Stimulated activated CD8-positive, alpha-beta memory T cell treated with anti-CD3 and anti-CD28 coated beads, Interleukin-7, amount 100 ng/mL, for 1 hour (primary cell): ENCODE measurements around the gene TRIM3.

ENCODE experiments used
- DNase-seq, 2 donors: peaks; one replicate each; pipeline ENCODE4 v3.0.0-alpha.2; 2020; ENCODE audit warnings: low read depth in 2 of 2

TRIM3 gene

DNA sequence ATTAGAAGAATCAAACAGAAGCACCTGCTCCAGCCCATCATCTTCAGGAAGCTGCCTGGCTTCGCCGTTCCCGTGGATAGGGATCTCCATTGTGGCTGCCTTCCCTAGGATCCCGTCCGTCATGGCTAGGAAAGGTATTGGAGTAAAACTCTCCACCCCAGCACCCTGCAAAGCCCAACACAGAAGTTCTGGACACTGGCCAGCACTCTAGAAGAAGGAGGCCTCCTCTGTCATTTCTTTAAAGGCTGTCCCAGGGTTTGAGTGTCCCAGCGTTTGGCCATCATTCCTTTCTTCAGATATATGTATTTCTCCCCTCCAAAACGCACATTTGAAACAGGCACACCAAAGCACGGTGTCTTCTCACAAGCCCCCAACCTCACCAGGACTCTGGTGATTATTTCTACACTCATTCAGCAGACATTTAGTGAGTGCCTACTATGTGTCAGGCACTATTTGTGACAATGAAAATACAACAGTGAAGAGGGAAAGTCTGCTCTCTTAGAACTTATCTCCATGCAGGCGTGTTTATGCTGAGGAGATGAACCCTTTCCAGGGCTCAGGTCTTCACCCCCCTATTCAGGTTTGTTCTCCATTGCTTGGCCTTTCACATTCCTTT, 6.7 kb upstream of the TRIM3 start:
- no peak for DNase-seq

DNA sequence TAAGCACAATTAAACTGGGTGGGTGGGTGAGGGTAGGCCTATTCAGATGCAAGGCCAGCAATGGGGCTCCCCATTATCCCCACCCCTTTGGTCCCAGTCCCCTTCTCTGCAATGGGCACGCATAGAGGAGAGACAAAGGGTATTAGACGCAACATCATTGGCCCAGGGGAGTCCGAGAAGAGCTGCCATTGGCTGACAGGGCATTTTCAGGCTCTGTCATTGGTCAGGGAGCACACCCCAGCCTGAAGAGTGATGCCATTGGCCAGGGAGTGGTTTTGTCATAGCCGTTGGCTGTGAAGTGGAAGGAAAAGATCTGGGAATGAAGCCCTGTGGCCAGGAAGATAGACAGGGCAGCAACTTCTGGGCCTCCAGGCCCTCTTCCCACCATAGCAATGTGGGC, 2.8 kb upstream of the TRIM3 start:
- no peak for DNase-seq

DNA sequence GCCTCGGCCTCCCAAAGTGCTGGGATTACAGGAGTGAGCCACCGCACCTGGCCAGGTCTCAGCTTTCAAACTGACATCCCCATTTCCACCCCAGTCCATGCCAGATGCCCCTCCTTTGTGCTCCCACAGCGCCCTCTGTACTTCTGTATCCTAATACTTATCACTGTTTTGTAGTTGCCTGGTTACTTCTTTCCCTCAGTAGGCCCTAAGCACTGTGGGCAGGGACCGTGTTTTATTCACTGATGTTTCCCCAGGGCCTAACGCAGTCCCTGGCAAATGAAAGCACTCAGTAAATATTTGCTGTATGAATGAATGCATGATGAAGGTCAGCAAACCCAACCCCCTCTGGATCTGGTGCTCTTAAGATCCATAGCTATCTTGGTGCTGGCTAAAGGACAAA, 2.2 kb upstream of the TRIM3 start:
- DNase-seq = no peak

DNA sequence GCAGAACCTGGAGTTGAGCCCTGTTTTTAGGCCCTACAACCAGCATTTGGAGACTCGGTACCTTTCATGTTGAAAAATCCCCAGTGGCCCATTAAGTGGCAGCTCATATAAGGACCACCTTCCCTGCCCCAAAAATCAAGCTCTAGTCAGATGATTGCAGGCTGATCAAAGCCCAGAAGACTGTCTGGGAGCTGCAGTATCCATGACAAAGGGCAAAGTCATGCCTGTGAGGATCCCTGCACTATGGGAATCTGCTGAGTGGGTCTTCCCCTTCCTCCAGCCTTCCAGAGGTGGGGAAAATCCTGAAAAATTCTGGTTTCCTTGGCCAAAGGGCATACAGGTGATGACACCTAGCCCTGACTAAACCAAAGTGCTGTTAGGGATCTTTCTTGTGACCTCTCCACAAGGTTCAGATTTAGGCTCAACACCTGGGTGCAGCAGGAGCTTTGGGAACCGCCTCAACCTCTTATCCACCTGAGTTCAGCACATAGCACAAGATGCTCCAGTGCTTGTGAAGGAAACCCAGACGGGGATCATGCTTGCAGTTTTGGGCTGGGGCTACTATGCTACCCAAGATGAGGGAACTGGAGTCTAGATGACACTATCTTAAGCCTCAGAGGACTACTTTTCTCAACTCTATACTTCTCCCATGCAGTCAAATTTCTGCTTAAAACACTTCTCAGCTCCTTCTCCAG, 1.2 kb upstream of the TRIM3 start:
- no peak for DNase-seq

DNA sequence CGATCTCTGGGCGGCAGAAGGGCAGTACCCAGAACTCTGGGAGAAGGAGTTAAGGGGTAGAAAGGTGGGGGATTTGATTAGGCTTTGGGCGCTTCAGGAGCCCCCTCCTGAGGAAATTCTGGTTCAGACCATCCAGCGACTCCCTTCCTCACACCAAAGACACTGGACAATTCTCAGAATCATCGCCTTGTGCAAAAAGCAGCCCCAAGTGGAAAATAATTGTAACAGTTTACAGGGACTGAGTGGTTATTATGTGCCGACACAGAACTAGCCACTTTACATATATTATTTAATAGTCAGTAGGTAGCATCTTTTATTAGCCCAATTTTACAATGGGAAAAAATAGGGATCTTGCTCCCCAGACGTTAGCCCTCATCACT, 662 bp upstream of the TRIM3 start:
- DNase-seq = no peak

DNA sequence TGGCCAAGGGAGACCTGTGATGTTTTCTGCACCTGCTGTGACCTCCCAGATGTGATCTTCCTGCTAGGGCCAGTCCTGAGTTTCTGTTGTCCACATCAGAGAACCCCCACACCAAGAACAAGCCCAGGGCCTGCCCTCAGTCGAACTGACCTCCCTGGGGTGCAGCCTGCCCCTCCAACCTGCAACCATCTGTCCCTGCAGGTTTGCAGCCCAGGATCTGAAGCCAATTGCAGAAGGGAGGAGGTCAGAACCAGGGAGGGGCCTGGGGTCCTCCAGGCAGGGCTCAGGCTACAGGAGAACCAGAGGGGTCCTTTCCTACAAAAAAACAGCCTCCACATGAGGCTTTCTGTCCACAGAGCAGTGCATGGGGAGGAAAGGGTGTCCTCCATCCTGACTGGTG, 807 bp downstream of the TRIM3 start:
- DNase-seq = no peak

DNA sequence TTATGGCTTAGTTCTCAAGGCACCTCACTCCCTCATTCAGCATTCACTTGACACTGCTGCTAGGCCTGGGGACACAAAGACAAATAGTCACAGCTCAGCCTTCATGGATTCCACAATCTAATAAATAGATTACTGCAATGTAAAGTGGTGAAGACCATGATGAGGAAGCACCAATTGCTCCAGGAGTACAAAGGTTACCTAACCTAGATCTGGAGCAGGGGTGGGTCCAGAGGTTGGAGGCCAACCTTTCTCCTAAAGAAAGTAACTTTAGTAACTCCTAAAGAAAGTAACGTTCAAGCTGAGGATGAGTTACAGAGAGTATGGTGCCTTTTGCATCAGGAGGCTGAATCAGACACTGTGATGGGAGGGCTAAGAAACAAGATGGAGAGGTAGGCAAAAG, 4.1 kb downstream of the TRIM3 start:
- no peak for DNase-seq

DNA sequence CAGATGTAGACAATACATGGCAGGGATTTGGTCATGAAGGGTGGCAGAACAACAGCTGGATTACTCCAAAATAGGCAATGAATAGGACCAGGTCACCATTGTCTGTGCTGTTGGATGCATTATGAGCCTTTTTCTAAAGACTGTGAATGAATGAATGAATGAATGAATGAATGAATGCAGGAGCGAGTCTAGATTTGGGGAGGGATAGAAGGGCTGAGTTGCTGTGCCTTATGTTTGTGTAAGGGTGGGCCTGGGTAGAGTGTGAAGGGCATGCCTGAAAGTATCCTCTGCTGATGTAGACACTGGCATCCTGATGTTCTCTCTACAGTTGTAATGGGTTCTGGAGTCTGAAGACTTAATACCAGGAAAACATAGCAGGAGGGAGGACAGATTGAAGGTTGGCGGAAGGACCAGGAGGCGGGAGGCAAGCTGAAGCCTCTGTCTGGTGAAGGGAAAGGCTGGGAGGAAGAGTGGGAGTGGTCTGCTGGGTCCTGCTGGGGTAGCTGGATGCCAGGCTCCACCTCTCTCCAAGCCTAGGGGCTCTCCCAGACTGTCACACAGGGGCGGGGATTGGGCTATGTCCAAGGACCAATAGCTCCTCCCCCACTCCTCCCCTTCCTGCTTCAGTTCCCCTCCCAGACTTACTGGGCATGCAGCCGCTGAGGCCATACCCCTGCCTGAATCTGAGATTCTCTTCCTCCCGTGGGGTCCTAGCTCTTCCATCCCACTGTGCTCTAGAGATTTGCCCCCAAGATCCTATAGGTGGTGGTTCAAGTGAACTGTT, 4.8 kb downstream of the TRIM3 start:
- no peak for DNase-seq

DNA sequence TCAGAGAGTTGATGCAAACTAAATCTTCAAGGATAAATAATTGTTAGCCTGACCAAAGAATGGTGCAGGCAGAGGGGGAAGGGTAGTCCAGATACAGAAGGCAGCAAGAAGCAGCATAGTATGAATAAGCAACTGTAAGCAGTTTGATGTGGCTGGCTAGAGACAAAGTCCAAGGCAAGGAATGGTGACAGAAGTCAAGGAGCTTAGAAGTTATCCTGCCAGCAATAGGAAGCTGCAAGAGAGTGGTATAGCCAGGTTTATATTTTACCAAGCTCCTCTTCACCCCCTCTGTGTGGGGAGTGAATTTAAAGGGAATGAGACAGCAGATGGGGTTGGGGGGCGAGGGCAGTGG, 14.7 kb downstream of the TRIM3 start:
- DNase-seq = no peak

DNA sequence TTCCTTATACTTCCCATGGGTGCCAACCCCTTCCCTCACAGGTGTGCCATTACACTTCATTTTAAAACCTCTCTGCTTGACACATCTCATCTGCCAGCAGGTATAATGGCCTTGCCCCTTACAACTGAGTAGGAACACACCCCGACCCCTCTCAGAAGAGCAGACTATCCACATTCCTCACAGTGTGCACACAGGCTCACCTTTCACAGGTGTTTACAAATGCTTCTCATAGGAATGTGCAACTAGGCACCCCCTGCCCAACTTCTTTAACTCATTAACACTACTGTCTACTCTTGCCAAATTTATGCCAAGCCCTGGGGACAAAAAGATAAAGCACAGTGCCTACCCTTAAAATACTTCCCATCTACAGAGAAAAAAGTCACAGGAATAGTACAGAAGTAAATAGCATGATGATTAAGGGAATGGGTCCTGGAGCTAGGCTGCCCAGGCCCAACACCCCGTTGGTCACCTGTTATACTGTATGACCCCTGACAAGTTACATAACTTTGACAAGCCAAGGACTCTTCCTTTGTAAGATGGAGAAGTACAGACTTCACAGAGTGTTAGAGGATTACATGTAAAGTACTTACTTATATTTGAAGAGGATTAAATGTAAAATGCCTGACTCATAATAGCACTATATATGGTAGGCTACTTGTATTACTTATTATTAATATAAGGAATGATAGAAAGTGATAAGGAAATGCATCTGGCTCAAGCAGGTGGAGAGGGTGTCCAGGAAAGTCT, 15.2 kb downstream of the TRIM3 start:
- DNase-seq = no peak

DNA sequence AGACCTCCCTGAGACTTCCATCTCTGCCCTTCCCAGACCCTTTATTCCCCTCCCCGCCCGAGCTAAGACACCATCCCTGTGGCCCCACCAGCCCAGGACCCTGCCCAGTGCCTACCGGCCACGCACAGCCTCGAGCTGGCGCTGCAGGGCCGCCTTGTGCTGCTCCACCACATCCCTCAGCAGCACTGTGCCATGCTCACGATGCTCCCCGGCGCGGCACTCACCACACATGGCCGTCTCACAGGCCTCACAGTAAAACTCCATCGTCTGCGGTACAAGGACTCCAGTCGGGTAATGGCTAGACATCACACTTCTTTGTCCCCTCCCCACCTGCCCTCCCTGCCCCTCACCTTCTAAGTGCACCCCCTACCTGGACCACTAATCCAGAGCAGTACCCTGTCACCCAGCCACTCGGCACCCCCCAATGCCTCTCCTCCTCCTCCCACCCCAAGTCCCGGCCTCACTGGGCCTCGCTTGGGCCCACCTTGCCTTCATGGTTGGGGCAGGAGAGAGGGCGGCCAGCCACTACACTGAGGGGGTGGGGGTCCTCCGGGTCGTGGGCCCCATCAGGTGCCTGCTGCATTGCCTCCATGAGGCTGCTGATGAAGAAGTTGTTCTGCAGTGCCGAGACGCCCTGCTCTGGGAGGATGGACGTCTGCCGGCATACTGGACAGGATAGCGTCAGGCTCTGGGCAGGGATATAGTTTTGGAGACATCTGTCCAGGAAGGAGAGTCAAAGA, 16.0 kb downstream of the TRIM3 start:
- no peak for DNase-seq

DNA sequence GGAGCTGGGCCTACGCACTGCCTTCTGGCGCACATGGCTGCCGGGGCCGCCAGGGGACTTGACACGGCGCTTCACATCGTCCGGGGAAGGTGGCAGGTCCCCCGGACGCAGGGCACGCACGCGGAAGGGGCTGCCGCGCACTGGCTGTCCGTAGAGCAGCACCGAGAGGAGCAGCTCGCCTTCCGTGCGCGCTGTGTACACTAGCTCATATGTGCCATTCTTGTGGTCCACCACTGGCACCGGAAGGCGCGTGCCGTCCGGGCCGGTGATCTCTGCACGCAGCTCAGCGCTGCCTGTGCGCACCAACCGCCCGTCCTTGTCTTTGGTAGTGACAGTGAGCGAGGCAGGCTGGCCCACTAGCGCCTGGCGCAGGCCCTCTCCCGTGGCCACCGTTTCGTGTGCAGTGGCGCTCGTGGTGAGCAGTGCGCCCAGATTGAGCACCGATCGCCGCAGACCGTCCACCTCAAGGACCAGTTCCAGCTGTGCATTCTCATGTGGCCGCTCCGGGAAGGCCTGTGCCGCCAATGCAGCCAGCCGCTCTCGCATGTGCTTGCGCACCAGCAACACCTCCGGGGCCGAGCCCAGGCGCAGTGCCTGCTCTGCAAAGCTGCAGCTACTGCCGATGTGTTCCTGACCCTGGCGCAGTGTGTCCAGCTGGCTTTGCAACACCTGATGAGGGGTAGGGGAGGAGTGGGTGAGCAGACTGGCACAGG, 17.2 kb downstream of the TRIM3 start:
- no peak for DNase-seq

DNA sequence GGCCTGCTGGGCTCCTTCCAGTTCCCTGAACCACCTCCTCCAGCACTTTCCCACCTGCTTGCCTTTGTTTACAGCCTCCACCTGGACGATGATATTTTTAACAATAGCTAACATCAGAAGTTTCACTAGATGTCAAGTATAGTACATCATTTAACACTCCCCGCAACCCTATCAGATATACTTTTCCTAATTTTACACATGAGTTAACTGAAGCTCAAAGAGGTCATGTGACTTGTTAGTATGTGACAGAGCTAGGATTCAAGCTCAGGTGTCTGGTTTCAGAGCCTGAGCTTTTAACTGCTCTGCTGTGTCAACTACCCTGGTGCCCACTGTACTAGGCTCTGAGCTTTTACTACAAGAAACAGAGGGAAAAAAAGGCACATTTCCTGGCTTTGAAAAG, 18.7 kb downstream of the TRIM3 start:
- DNase-seq = no peak

DNA sequence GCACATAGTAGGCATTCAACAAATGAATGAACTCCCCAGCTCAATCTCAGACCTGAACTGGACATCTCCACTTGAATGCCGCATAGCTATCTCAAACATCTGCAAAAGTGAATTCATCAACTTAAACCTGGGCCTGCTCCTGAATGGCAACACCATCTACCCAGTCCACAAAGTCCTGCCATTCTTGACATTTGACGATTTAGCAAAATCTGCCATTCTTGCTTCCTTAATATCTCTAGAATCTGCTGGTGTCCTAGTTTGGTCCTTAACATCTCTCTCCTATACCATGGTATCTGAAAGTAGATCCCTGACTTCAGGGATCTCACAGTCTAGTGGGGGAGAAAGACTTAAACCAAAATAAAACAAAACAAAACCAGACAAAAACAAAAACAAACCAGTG, 20.6 kb downstream of the TRIM3 start:
- DNase-seq = no peak

DNA sequence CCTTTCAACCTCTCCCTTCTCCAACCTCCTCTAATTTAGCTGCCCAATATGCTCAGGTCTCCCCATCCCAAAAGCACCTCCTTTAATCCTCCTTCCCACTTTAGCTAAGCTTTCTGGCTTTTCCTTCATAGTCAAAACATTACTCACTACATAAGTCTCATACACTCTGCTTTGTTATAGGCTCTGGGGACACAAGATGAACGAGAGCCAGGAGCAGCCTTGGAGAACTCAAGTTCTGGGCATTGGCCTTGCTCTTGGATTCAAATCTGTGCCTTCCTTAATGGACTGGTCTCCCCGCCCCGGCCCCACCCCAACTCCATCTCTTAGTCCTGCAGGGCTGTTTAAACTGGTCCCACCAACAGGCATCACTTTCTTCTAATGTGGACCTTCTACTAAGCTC, 21.5 kb downstream of the TRIM3 start:
- no peak for DNase-seq

DNA sequence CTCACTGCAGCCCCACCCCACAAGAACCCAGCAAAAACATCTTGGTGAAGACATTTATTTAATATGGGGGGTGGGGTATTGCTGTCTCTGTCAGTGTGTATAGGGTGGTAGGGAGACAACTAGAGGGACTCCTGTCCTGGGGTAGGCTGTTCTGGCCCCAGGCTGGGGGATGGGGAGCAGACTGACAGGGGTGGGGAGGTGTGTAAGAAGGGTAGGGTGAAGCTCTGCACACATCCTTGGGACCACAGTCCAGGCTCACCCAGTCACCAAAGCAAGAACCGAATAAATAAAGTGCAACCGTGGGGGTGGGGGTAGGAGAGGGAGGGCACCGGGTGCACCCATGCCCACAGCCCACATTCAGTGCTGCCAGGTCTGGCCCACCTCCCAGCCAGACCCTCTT, 25.2 kb downstream of the TRIM3 start:
- DNase-seq = no peak

DNA sequence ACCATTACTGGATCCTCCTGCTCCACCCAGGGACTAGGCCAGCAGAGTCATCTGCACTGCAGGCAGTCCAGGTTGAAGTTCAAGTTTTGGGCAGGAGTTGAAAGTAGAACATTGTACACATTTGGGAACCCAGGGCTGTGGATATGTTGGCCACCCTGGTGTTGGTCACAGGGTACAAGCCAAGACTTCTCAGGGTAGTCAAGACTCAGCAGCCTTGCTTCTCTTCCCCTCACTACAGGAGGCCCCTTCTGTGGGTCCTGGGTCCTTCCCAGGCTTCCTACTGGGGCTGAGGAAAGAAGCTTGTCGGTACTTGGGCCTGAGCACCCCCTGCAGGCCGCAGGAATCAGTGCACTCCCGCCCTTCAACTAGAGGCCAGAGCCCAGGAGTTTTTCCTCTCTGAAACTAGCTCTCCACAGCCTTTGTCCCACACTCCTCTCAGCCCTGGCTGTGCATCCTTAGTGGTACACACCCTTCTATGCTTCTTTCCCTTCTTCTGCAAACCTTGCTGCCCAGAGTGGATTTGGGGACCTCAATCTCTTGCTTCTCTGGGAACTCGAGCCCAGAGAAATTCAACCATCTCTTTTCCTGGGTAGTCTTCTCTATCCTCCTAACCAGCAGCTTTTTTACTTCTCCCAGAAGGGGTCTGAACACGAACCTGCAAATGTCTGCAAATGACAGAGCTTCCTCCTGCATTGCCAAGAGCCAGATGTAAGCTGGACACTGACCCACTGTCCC, 30.3 kb downstream of the TRIM3 start:
- DNase-seq = peak; percentile 17 to 32

DNA sequence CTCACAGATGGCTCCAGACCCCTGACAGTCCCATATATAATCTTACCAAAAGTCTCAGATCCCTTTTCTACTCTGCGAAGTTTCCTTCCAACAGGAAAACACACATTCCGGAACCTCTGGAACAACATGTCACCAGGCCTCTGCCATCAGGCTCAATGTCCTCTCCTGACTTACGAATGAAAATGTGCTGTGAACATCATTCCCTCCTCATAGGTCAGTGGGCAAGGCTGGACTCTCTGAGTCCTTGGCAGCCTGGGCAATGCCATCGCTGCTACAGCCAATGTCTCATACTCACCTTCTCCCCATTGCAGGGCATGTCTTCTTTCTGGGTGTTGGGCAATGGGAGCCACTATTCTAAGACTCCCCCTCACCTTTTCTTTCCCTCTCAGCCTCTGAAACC, 31.3 kb downstream of the TRIM3 start:
- DNase-seq = no peak

DNA sequence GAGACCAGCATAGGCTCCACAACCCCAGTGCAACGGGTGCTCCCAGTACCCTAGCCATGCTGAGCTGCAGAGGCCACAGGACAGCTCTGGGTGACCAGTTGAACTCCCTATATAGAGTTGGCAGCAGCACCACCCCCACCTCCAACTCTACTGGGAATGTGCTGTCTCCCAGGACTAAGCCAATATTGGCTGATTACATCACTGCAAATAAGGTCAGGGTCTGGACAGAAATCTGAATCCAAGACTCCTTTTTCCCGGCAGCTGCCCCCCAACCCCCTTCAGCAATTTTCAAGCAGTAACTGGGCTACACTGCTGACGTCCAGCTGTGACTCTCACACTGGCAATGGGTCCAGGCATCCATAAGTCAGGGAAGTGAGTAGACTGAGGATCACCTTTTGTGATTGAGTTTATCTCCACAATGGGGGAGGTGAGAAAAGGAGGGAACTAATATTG, 32.8 kb downstream of the TRIM3 start, which contains the start of gene HPX:
TSS of gene HPX (minus strand) at position 82 of the 453 bp plus-strand sequence. CDS start at position 58, 24 bp downstream.
- no peak for DNase-seq

DNA sequence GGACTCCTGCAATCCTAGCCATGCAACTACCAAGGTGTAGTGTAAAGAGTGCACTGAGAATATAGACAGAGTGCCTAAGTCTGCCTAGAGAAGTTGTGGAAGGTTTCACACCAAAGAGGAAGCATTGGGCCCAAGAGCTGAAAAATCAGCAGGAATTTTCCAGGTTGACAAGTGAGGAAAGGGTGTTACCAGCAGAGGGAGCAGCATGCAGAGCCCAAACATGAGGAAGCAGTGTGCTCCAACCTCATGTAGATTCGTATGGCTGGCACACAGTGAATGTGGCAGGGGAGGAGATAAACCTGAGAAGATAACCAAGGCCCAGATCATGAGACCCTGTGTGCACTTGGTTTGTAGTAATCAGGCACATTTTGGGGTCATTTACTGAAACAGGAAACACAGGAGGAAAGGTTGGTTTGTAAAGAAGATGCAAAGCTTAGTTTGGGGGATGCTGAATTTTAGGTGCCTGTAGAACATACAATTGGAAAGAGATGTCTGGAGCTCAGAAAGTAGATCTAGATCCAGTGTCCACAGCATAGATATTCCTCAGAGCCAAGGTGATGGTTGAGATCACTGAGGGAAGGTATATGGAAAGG, 34.7 kb downstream of the TRIM3 start:
- no peak for DNase-seq
